GM12864 (cell line): ENCODE results near the gene TSKS.

Experiments
- DNase-seq: peaks from one replicate; pipeline ENCODE4 v3.0.0-alpha.2; 2011; ENCODE audit warnings: low read depth
- H3K4me3 ChIP-seq: 2 replicates; pipeline ENCODE4 v1.5.1; 2011; ENCODE audit warnings: mild to moderate bottlenecking, low read depth, low read length, control low read depth
- TF ChIP-seq, protein P1 (sequence below): IDR thresholded peaks from 2 replicates; pipeline ENCODE4 v1.5.1; 2011; ENCODE audit warnings: low read depth, mild to moderate bottlenecking, moderate library complexity, low read length, control low read depth, inconsistent platforms; ENCODE audit errors: missing control alignments

Gene TSKS

GRCh38 chr19:49775742-49776370, 12.8 kb upstream of the TSKS start:
- DNase-seq, result no peak
- TF ChIP-seq, protein P1, sequence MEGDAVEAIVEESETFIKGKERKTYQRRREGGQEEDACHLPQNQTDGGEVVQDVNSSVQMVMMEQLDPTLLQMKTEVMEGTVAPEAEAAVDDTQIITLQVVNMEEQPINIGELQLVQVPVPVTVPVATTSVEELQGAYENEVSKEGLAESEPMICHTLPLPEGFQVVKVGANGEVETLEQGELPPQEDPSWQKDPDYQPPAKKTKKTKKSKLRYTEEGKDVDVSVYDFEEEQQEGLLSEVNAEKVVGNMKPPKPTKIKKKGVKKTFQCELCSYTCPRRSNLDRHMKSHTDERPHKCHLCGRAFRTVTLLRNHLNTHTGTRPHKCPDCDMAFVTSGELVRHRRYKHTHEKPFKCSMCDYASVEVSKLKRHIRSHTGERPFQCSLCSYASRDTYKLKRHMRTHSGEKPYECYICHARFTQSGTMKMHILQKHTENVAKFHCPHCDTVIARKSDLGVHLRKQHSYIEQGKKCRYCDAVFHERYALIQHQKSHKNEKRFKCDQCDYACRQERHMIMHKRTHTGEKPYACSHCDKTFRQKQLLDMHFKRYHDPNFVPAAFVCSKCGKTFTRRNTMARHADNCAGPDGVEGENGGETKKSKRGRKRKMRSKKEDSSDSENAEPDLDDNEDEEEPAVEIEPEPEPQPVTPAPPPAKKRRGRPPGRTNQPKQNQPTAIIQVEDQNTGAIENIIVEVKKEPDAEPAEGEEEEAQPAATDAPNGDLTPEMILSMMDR, result no peak
- H3K4me3 ChIP-seq, result no peak overlapping the region

- H3K4me3 ChIP-seq, result no peak overlapping the region
- no peak for DNase-seq
- TF ChIP-seq, protein P1, result no peak
Observed at GRCh38 chr19:49774969-49775368, 11.9 kb upstream of the TSKS start.

- no peak for DNase-seq
- TF ChIP-seq, protein P1, result no peak
- no peak overlapping the region for H3K4me3 ChIP-seq
Observed at GRCh38 chr19:49773663-49774350, 10.7 kb upstream of the TSKS start.

DNA sequence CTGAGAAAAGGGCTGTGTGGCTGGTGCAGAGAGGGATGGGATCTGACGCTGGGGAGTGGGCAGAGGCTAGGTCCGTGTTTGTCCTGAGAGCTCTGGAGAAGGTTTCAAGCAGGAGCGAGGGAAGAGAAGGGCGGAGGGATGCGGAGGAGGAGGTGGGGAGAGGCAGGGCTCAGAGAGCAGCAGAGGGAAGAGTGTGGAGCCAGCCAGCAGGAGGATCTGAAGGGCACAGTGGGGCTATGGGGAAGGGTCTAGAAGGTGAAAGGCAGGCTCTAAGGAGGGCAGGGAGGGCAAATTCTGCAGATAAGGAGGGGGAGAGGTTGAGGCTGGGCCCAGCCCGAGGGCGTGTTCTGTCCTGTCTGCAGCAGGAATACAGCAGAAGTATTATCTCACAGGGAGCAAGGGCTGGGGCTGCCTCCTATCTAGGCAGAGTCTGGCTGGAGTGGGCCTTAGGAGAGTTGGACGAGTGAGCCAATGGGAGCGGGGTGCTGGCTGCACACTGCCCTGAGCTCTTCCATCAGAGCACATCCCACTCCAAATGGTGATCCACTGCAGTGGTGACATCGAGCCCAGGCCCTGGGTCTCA, 9.8 kb upstream of the TSKS start:
- no peak overlapping the region for H3K4me3 ChIP-seq
- DNase-seq, result no peak
- TF ChIP-seq, protein P1, result no peak

DNA sequence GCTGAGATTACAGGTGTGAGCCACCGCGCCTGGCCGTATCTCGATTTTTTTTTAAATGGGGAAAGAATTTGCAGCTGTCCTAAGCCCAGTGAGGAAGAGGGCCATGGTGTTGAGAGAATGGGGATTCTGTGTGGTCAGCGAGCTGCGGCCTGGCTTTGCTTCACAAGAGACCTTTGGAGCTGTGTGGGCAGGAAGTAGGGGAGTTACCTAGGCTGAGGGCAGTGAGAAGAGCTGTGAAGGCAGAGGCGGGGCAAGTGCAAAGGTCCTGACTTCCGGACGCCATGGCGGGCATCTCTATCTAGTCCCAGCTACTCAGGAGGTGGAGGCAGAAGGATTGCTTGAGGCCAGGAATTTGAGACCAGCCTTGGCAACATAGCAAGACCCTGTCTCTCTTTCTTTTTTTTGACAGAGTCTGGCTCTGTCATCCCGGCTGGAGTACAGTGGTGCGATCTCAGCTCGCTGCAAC, 8.6 kb upstream of the TSKS start:
- H3K4me3 ChIP-seq, result no peak overlapping the region
- TF ChIP-seq, protein P1, result no peak
- DNase-seq, result no peak

DNA sequence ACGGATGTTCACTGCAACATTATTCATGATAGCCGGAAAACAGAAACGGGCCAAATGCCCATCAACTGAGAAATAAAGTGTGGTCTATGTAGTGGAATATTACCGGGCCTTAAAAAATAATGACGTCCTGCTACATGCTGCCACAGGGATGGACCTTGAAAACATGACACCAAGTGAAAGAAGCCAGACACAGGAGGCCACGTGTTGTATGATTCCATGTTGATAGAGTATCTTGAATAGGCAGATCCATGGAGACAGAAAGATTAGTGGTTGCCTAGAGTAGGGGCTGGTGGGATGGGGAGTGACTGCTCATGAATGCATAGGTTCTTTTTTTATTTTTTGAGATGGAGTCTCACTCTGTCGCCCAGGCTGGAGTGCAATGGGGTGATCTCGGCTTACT, 7.4 kb upstream of the TSKS start:
- no peak overlapping the region for H3K4me3 ChIP-seq
- DNase-seq, result no peak
- TF ChIP-seq, protein P1, result no peak
